Liver (tissue), 9 donors: Measurements from ENCODE around the gene EFNA2. TPM values are rescaled to one million over a fixed set of nuclear protein-coding genes. Genes with fewer than 3 reads are reported as not detected.
"Not testable (repeated sequence)": the region's sequence is repeated elsewhere in the genome, so short reads cannot be mapped to it uniquely, and the experiment has no call there.

Source experiments
- DNase-seq: peaks from one replicate; pipeline ENCODE4 v3.0.0-alpha.2; 2017; ENCODE audit warnings: low spot score
- H3K27ac ChIP-seq, 2 donors: one replicate each; pipeline ENCODE4 v1.7.0; 2013; ENCODE audit warnings: inconsistent platforms in 2 of 2, low read length in 2 of 2, control low read depth in 1 of 2, low read depth in 1 of 2, mild to moderate bottlenecking in 1 of 2
- H3K27me3 ChIP-seq, 4 donors: one replicate each; pipeline versions ENCODE4 v1.6.1 to v1.7.0; 2013; ENCODE audit warnings: low read length in 3 of 4, inconsistent platforms in 1 of 4, mild to moderate bottlenecking in 1 of 4, moderate library complexity in 1 of 4; ENCODE audit not compliant: control insufficient read depth in 4 of 4, insufficient read depth in 4 of 4
- H3K36me3 ChIP-seq, 4 donors: one replicate each; pipeline versions ENCODE4 v1.6.1 to v1.7.0; 2013; ENCODE audit warnings: low read length in 3 of 4, mild to moderate bottlenecking in 3 of 4, low read depth in 1 of 4, moderate library complexity in 1 of 4; ENCODE audit not compliant: control insufficient read depth in 4 of 4, insufficient read depth in 3 of 4
- H3K4me1 ChIP-seq, 4 donors: one replicate each; pipeline versions ENCODE4 v1.6.1 to v1.7.0; 2013; ENCODE audit warnings: low read length in 3 of 4, mild to moderate bottlenecking in 3 of 4, moderate library complexity in 1 of 4; ENCODE audit not compliant: control insufficient read depth in 4 of 4, insufficient read depth in 4 of 4
- H3K4me3 ChIP-seq, 3 donors: one replicate each; pipeline versions ENCODE4 v1.6.1 to v1.7.0; 2013; ENCODE audit warnings: low read length in 3 of 3, control low read depth in 1 of 3, low read depth in 1 of 3, mild to moderate bottlenecking in 1 of 3
- H3K9ac ChIP-seq, 2 donors: one replicate each; pipeline ENCODE4 v1.7.0; 2013; ENCODE audit warnings: low read length in 2 of 2, mild to moderate bottlenecking in 2 of 2, moderate library complexity in 2 of 2, control low read depth in 1 of 2, low read depth in 1 of 2
- H3K9me3 ChIP-seq, 4 donors: one replicate each; pipeline versions ENCODE4 v1.6.1 to v1.7.0; 2013; ENCODE audit warnings: low read length in 3 of 4; ENCODE audit not compliant: control insufficient read depth in 4 of 4
- EGR1 ChIP-seq, 2 donors: IDR thresholded peaks; 2 replicates each; pipeline ENCODE4 v1.6.1; 2016 to 2018; ENCODE audit warnings: antibody characterized with exemption in 2 of 2, low read depth in 2 of 2
- FOXA1 ChIP-seq: IDR thresholded peaks from 2 replicates; pipeline ENCODE4 v1.6.1; 2016; ENCODE audit warnings: antibody characterized with exemption
- FOXA2 ChIP-seq: IDR thresholded peaks from 2 replicates; pipeline ENCODE4 v1.6.1; 2016; ENCODE audit warnings: antibody characterized with exemption
- GABPA ChIP-seq, 2 donors: IDR thresholded peaks in 1 of 2; conservative IDR thresholded peaks in 1 of 2; 2 replicates each; pipeline ENCODE4 v1.6.1; 2016; ENCODE audit warnings: antibody characterized with exemption in 2 of 2, mild to moderate bottlenecking in 1 of 2, moderate library complexity in 1 of 2
- HNF4A ChIP-seq, 2 donors: conservative IDR thresholded peaks; 2 replicates each; pipeline ENCODE4 v1.6.1; 2016; ENCODE audit warnings: antibody characterized with exemption in 2 of 2, mild to moderate bottlenecking in 2 of 2
- HNF4G ChIP-seq: IDR thresholded peaks from 2 replicates; pipeline ENCODE4 v1.6.1; 2016; ENCODE audit warnings: antibody characterized with exemption
- JUND ChIP-seq, 2 donors: IDR thresholded peaks; 2 replicates each; pipeline ENCODE4 v1.6.1; 2016; ENCODE audit warnings: antibody characterized with exemption in 2 of 2
- NR2F2 ChIP-seq: IDR thresholded peaks from 2 replicates; pipeline ENCODE4 v1.6.1; 2016; ENCODE audit warnings: antibody characterized with exemption
- RAD21 ChIP-seq, 2 donors: IDR thresholded peaks; 2 replicates each; pipeline ENCODE4 v1.6.1; 2016; ENCODE audit warnings: antibody characterized with exemption in 2 of 2, mild to moderate bottlenecking in 2 of 2
- RXRA ChIP-seq, 2 donors: IDR thresholded peaks; 2 replicates each; pipeline ENCODE4 v1.6.1; 2017 to 2018; ENCODE audit warnings: antibody characterized with exemption in 2 of 2, mild to moderate bottlenecking in 1 of 2
- SP1 ChIP-seq: IDR thresholded peaks from 2 replicates; pipeline ENCODE4 v1.6.1; 2018; ENCODE audit warnings: antibody characterized with exemption, mild to moderate bottlenecking
- TAF1 ChIP-seq: conservative IDR thresholded peaks from 2 replicates; pipeline ENCODE4 v1.6.1; 2016; ENCODE audit warnings: antibody characterized with exemption, mild to moderate bottlenecking
- YY1 ChIP-seq: IDR thresholded peaks from 2 replicates; pipeline ENCODE4 v1.6.1; 2016; ENCODE audit warnings: antibody characterized with exemption, mild to moderate bottlenecking
- WGBS: extraction: QIAGEN DNeasy Blood & Tissue Kit; methylation state at CpG from one replicate; pipeline ENCODE4 v1.1.7; 2013; 5-methylcytosine and 5-hydroxymethylcytosine counted together
- polyA plus RNA-seq, 2 donors: library from polyadenylated mRNA; stranded (reverse) in 1 of 2; unstranded in 1 of 2; fragments of 200-250 nt in 1 of 2; fragments of >200 nt in 1 of 2; fragmentation: Nextera tagmentation in 1 of 2; extraction: Ambion mirVana in 1 of 2; gene quantifications; one replicate each; pipeline versions ENCODE4 v1.2.1 to v1.2.3, GENCODE V29; 2013 to 2015
- total RNA-seq, 2 donors: library from RNA; depleted of rRNA; stranded (reverse); fragments of >200 nt; gene quantifications; one replicate each; pipeline ENCODE4 v1.2.3, GENCODE V29; 2014
- TF ChIP-seq, protein P1 (sequence below): IDR thresholded peaks from 2 replicates; pipeline ENCODE4 v1.6.1; 2016; ENCODE audit warnings: antibody characterized with exemption
- TF ChIP-seq, protein P2 (sequence below): IDR thresholded peaks from 2 replicates; pipeline ENCODE4 v1.6.1; 2016; ENCODE audit warnings: antibody characterized with exemption, mild to moderate bottlenecking
- TF ChIP-seq, protein P3 (sequence below): IDR thresholded peaks from 2 replicates; pipeline ENCODE4 v1.6.1; 2016; ENCODE audit warnings: antibody characterized with exemption
- TF ChIP-seq, protein P4 (sequence below): IDR thresholded peaks from 2 replicates; pipeline ENCODE4 v1.6.1; 2016; ENCODE audit warnings: antibody characterized with exemption
- TF ChIP-seq, protein P5 (sequence below): fragments of 150-350 bp; IDR thresholded peaks from 2 replicates; pipeline ENCODE4 v1.5.1; 2017; ENCODE audit warnings: improper control_type of control experiment, low read depth, low read length; ENCODE audit not compliant: missing input control
- donor health status: healthy.
- donor health status: healthy.
- donor health status: healthy.
- donor health status: healthy.
- donor health status: healthy.

EFNA2 gene
- total and polyA plus RNA-seq, 4 donors, result 0.98 to 9.8 (median 4.3) TPM

DNA sequence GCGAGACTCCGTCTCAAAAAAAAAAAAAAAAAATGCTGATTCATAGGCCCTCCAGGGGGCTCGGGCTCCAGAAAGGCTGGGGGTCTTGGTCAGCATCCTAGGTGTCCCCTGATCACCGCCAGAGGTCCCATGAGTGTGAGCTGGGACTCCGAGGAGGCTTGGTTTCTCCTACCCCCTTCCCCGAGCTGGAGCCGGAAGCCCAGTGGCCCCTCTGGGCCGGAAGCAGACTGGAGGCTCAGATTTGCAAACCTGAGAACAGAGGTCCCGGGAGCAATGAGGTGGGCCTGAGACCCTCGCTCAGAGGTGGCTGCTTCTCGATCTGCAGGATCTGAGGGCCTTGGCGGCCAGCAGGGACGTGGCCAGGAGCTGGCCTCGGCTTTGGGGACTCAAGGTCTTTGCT, 41.5 kb downstream of the EFNA2 start:
- H3K27ac ChIP-seq, result no peak overlapping the region
- no peaks in the 10 kb centered on the region for H3K36me3 ChIP-seq
- WGBS, result 91% methylated on average over 14 of the region's 14 CpGs
- H3K4me3 ChIP-seq, result no peak overlapping the region
- no peaks in the 10 kb centered on the region for H3K27me3 ChIP-seq
- TF ChIP-seq HNF4A (conservative IDR thresholded peaks at IDR 0.05), result no peak
- TF ChIP-seq JUND (IDR thresholded peaks at IDR 0.05), result no peak
- TF ChIP-seq FOXA2, result no peak
- no peak for TF ChIP-seq HNF4G
- no peak for TF ChIP-seq YY1
- no peak for TF ChIP-seq EGR1 (IDR thresholded peaks at IDR 0.05; ENCODE audit: low read depth in 2 of 2)
- TF ChIP-seq, protein P1, sequence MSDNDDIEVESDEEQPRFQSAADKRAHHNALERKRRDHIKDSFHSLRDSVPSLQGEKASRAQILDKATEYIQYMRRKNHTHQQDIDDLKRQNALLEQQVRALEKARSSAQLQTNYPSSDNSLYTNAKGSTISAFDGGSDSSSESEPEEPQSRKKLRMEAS, result no peak
- no peak for TF ChIP-seq RAD21 (IDR thresholded peaks at IDR 0.05)
- TF ChIP-seq, protein P2, sequence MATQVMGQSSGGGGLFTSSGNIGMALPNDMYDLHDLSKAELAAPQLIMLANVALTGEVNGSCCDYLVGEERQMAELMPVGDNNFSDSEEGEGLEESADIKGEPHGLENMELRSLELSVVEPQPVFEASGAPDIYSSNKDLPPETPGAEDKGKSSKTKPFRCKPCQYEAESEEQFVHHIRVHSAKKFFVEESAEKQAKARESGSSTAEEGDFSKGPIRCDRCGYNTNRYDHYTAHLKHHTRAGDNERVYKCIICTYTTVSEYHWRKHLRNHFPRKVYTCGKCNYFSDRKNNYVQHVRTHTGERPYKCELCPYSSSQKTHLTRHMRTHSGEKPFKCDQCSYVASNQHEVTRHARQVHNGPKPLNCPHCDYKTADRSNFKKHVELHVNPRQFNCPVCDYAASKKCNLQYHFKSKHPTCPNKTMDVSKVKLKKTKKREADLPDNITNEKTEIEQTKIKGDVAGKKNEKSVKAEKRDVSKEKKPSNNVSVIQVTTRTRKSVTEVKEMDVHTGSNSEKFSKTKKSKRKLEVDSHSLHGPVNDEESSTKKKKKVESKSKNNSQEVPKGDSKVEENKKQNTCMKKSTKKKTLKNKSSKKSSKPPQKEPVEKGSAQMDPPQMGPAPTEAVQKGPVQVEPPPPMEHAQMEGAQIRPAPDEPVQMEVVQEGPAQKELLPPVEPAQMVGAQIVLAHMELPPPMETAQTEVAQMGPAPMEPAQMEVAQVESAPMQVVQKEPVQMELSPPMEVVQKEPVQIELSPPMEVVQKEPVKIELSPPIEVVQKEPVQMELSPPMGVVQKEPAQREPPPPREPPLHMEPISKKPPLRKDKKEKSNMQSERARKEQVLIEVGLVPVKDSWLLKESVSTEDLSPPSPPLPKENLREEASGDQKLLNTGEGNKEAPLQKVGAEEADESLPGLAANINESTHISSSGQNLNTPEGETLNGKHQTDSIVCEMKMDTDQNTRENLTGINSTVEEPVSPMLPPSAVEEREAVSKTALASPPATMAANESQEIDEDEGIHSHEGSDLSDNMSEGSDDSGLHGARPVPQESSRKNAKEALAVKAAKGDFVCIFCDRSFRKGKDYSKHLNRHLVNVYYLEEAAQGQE, result no peak
- TF ChIP-seq GABPA (IDR thresholded peaks at IDR 0.05 in 1 of 2, conservative IDR thresholded peaks at IDR 0.05 in 1 of 2), result no peak
- no peak for TF ChIP-seq FOXA1
- TF ChIP-seq TAF1, result no peak
- no peak for TF ChIP-seq SP1
- TF ChIP-seq, protein P3, sequence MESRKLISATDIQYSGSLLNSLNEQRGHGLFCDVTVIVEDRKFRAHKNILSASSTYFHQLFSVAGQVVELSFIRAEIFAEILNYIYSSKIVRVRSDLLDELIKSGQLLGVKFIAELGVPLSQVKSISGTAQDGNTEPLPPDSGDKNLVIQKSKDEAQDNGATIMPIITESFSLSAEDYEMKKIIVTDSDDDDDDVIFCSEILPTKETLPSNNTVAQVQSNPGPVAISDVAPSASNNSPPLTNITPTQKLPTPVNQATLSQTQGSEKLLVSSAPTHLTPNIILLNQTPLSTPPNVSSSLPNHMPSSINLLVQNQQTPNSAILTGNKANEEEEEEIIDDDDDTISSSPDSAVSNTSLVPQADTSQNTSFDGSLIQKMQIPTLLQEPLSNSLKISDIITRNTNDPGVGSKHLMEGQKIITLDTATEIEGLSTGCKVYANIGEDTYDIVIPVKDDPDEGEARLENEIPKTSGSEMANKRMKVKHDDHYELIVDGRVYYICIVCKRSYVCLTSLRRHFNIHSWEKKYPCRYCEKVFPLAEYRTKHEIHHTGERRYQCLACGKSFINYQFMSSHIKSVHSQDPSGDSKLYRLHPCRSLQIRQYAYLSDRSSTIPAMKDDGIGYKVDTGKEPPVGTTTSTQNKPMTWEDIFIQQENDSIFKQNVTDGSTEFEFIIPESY, result no peak
- TF ChIP-seq RXRA (IDR thresholded peaks at IDR 0.05), result no peak
- TF ChIP-seq, protein P4, sequence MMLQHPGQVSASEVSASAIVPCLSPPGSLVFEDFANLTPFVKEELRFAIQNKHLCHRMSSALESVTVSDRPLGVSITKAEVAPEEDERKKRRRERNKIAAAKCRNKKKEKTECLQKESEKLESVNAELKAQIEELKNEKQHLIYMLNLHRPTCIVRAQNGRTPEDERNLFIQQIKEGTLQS, result no peak
- TF ChIP-seq, protein P5, sequence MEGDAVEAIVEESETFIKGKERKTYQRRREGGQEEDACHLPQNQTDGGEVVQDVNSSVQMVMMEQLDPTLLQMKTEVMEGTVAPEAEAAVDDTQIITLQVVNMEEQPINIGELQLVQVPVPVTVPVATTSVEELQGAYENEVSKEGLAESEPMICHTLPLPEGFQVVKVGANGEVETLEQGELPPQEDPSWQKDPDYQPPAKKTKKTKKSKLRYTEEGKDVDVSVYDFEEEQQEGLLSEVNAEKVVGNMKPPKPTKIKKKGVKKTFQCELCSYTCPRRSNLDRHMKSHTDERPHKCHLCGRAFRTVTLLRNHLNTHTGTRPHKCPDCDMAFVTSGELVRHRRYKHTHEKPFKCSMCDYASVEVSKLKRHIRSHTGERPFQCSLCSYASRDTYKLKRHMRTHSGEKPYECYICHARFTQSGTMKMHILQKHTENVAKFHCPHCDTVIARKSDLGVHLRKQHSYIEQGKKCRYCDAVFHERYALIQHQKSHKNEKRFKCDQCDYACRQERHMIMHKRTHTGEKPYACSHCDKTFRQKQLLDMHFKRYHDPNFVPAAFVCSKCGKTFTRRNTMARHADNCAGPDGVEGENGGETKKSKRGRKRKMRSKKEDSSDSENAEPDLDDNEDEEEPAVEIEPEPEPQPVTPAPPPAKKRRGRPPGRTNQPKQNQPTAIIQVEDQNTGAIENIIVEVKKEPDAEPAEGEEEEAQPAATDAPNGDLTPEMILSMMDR, result no peak
- TF ChIP-seq NR2F2, result no peak
- H3K9me3 ChIP-seq, result no peaks in the 10 kb centered on the region
- DNase-seq, result no peak
- H3K9ac ChIP-seq, result no peak overlapping the region
- peaks cover 9 to 11% (median 10%) of the 10 kb centered on the region in 4 donors for H3K4me1 ChIP-seq

DNA sequence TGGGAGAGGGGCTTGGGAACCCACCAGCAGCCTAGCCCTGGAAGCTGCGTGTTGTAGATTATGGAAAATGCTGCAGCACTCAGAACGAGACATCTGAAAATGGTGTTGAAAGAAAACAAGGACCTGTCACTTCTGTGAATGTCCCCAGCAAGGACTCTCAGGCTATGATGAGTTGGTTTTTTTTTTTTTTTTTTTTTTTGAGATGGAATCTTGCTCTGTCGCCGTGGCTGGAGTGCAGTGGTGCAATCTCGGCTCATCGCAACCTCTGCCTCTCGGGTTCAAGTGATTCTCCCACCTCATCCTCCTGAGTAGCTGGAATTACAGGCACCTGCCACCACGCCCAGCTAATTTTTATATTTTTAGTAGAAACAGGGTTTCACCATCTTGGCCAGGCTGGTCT, 46.5 kb downstream of the EFNA2 start:
- H3K27ac ChIP-seq, H3K36me3 ChIP-seq, H3K27me3 ChIP-seq, H3K4me3 ChIP-seq, H3K4me1 ChIP-seq, H3K9me3 ChIP-seq, DNase-seq, H3K9ac ChIP-seq: not testable (repeated sequence)
- WGBS, result 85% methylated on average over 8 of the region's 8 CpGs
